ENCODE measurements around the gene TFF1.

The TFF1 gene

GRCh38 chr21:42392731-42393442, 26.6 kb upstream of the TFF1 start:
- Mint-ChIP-seq H3K9me3 (peaks cover 18% of the 10 kb centered on the region), H3K4me1 (peaks cover 72% of the 10 kb centered on the region), H3K27ac (no peak overlapping the region), H3K36me3 (ENCODE audit: low read depth) (no peaks in the 10 kb centered on the region), H3K4me3 (no peak overlapping the region), H3K27me3 (ENCODE audit: low read depth, poor library complexity) (peaks cover 21% of the 10 kb centered on the region)
- DNase-seq: no peak
- TF ChIP-seq, protein P1, sequence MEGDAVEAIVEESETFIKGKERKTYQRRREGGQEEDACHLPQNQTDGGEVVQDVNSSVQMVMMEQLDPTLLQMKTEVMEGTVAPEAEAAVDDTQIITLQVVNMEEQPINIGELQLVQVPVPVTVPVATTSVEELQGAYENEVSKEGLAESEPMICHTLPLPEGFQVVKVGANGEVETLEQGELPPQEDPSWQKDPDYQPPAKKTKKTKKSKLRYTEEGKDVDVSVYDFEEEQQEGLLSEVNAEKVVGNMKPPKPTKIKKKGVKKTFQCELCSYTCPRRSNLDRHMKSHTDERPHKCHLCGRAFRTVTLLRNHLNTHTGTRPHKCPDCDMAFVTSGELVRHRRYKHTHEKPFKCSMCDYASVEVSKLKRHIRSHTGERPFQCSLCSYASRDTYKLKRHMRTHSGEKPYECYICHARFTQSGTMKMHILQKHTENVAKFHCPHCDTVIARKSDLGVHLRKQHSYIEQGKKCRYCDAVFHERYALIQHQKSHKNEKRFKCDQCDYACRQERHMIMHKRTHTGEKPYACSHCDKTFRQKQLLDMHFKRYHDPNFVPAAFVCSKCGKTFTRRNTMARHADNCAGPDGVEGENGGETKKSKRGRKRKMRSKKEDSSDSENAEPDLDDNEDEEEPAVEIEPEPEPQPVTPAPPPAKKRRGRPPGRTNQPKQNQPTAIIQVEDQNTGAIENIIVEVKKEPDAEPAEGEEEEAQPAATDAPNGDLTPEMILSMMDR (IDR thresholded peaks at IDR 0.05): no peak

DNA sequence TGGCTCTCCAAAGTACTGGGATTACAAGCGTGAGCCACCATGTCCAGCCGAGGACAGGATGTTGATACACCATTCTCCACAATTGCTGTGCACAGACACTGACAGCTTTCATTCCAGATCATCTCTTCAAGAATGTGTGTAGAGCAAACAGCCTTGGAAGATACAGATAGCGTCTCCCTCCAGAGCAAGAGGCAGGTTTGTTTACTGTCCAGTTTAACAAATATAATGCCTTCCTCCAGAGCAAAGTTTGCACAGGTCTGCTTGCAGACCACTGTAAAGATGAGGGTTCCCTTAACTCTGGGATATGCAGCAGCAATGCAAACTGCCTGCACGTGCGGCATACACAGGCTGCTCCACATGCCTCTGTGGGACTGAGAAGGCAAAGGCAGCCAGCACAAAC, 25.0 kb upstream of the TFF1 start:
- Mint-ChIP-seq H3K4me1 (peaks cover 70% of the 10 kb centered on the region), H3K27ac (no peak overlapping the region)

GRCh38 chr21:42390696-42391095, 24.4 kb upstream of the TFF1 start:
- H3K4me1 Mint-ChIP-seq: peaks cover 64% of the 10 kb centered on the region
- DNase-seq: no peak
- TF ChIP-seq, protein P1 (IDR thresholded peaks at IDR 0.05): no peak
- H3K9me3 Mint-ChIP-seq: peaks cover 32% of the 10 kb centered on the region
- H3K4me3 Mint-ChIP-seq: no peak overlapping the region
- peaks cover 28% of the 10 kb centered on the region for H3K27me3 Mint-ChIP-seq (ENCODE audit: low read depth, poor library complexity)
- no peak overlapping the region for H3K27ac Mint-ChIP-seq
- no peaks in the 10 kb centered on the region for H3K36me3 Mint-ChIP-seq (ENCODE audit: low read depth)

More for the DNA sequence above, 25.0 kb upstream of the TFF1 start:
- no peak for DNase-seq
- TF ChIP-seq, protein P1 (IDR thresholded peaks at IDR 0.05): no peak
- no peak overlapping the region for H3K4me3 Mint-ChIP-seq
- H3K36me3 Mint-ChIP-seq (ENCODE audit: low read depth): no peaks in the 10 kb centered on the region
- H3K9me3 Mint-ChIP-seq: peaks cover 32% of the 10 kb centered on the region
- H3K27me3 Mint-ChIP-seq (ENCODE audit: low read depth, poor library complexity): peaks cover 28% of the 10 kb centered on the region

GRCh38 chr21:42390193-42390592, 23.9 kb upstream of the TFF1 start:
- peaks cover 61% of the 10 kb centered on the region for H3K4me1 Mint-ChIP-seq
- H3K9me3 Mint-ChIP-seq: peaks cover 32% of the 10 kb centered on the region

DNA sequence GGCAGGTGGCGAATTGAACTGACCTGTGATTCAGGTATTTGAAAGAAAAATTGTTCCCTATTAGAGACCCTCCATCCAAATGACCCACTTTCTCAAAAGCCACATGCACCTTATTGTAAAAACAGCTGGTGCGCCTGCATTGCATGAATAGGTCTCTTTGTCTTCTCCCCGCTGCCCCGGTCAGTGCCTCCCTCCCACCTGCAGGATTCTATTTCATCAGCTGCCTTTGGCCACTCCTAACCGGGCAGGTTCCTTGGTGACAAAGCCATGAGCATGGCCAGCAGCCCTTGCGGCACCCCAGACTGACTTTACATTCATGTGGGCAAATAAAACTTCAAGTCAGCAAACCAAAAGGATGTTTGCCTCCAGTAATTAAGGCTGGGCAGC, 23.1 kb upstream of the TFF1 start:
- Mint-ChIP-seq H3K9me3 (peaks cover 32% of the 10 kb centered on the region), H3K36me3 (ENCODE audit: low read depth) (no peaks in the 10 kb centered on the region), H3K27ac (no peak overlapping the region), H3K27me3 (ENCODE audit: low read depth, poor library complexity) (peaks cover 31% of the 10 kb centered on the region), H3K4me1 (peaks cover 59% of the 10 kb centered on the region), H3K4me3 (no peak overlapping the region)
- no peak for DNase-seq
- TF ChIP-seq, protein P1 (IDR thresholded peaks at IDR 0.05): no peak

More at GRCh38 chr21:42390193-42390592, 23.9 kb upstream of the TFF1 start:
- TF ChIP-seq, protein P1 (IDR thresholded peaks at IDR 0.05): no peak
- no peaks in the 10 kb centered on the region for H3K36me3 Mint-ChIP-seq (ENCODE audit: low read depth)
- no peak for DNase-seq
- no peak overlapping the region for H3K27ac Mint-ChIP-seq
- H3K4me3 Mint-ChIP-seq: no peak overlapping the region
- H3K27me3 Mint-ChIP-seq (ENCODE audit: low read depth, poor library complexity): peaks cover 29% of the 10 kb centered on the region

All from nephron progenitor cell (in vitro differentiated cells).